RWPE2 (cell line): ENCODE data around the gene CPEB1.

Source experiments
- ATAC-seq: fragments of 200-7000 bp; cut with Tn5 transposase; 3 replicates; pipeline ENCODE4 v1.9.1; 2021; ENCODE audit warnings: low read depth
- DNase-seq: peaks from one replicate; pipeline ENCODE4 v3.0.0-alpha.2; 2020; ENCODE audit warnings: low spot score
- H3K27ac ChIP-seq: fragments of 450-650 bp; 2 replicates; pipeline ENCODE4 v1.5.1; 2017; ENCODE audit warnings: mild to moderate bottlenecking; ENCODE audit not compliant: poor library complexity, severe bottlenecking
- H3K27me3 ChIP-seq: fragments of 250-450 bp; sonication (Bioruptor Pico); 2 replicates; pipeline ENCODE4 v1.5.1; 2021; ENCODE audit warnings: mild to moderate bottlenecking, moderate library complexity; ENCODE audit not compliant: insufficient read depth, poor library complexity, severe bottlenecking
- H3K36me3 ChIP-seq: fragments of 250-450 bp; sonication (Bioruptor Pico); 2 replicates; pipeline ENCODE4 v1.5.1; 2020; ENCODE audit warnings: low read depth, mild to moderate bottlenecking, moderate library complexity
- H3K4me1 ChIP-seq: fragments of 250-450 bp; sonication (Bioruptor Pico); 2 replicates; pipeline ENCODE4 v1.5.1; 2021; ENCODE audit warnings: mild to moderate bottlenecking, moderate library complexity; ENCODE audit not compliant: insufficient read depth, poor library complexity, severe bottlenecking
- H3K4me3 ChIP-seq: fragments of 250-450 bp; sonication (Bioruptor Pico); 2 replicates; pipeline ENCODE4 v1.5.1; 2021; ENCODE audit warnings: mild to moderate bottlenecking, moderate library complexity; ENCODE audit not compliant: severe bottlenecking
- H3K9me3 ChIP-seq: fragments of 250-450 bp; sonication (Bioruptor Pico); 2 replicates; pipeline ENCODE4 v1.5.1; 2021; ENCODE audit warnings: mild to moderate bottlenecking, moderate library complexity; ENCODE audit not compliant: severe bottlenecking
- TF ChIP-seq, protein P1 (sequence below): fragments of 450-650 bp; IDR thresholded peaks from one replicate; pipeline ENCODE4 v1.5.1; 2017; ENCODE audit warnings: mild to moderate bottlenecking, moderate library complexity; ENCODE audit not compliant: poor library complexity, severe bottlenecking

Gene CPEB1

DNA sequence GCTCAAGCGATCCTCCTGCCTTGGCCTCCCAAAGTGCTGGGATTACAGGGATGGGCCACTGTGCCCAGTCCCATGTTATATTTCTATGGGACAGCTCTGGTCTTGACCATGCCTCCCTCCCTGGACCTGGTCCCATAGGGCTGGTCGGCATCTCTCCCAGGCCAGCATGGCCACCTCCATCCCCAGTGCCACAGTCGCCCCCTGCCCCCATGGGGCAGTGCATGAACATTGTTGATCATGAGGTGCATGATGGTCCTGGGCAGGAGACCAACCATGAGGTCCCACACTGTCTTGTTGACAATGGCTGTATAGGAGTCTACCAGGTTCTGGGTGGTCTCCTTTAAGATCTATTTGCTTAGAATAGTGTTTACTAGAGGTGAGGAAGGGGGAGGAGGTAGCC, 113.4 kb downstream of the CPEB1 start:
- Histone ChIP-seq H3K4me1 (peaks cover 16% of the 10 kb centered on the region), H3K27ac (no peak overlapping the region), H3K9me3 (no peaks in the 10 kb centered on the region), H3K36me3 (peaks cover 54% of the 10 kb centered on the region), H3K27me3 (no peaks in the 10 kb centered on the region), H3K4me3 (no peak overlapping the region)
- ATAC-seq (no peak), DNase-seq (peak; percentile 63)
- TF ChIP-seq, protein P1, sequence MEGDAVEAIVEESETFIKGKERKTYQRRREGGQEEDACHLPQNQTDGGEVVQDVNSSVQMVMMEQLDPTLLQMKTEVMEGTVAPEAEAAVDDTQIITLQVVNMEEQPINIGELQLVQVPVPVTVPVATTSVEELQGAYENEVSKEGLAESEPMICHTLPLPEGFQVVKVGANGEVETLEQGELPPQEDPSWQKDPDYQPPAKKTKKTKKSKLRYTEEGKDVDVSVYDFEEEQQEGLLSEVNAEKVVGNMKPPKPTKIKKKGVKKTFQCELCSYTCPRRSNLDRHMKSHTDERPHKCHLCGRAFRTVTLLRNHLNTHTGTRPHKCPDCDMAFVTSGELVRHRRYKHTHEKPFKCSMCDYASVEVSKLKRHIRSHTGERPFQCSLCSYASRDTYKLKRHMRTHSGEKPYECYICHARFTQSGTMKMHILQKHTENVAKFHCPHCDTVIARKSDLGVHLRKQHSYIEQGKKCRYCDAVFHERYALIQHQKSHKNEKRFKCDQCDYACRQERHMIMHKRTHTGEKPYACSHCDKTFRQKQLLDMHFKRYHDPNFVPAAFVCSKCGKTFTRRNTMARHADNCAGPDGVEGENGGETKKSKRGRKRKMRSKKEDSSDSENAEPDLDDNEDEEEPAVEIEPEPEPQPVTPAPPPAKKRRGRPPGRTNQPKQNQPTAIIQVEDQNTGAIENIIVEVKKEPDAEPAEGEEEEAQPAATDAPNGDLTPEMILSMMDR: no peak

- TF ChIP-seq, protein P1: no peak
- ATAC-seq (no peak), DNase-seq (peak; percentile 69)
- no peaks in the 10 kb centered on the region for H3K27me3 ChIP-seq
- H3K4me1 ChIP-seq: peaks cover 8% of the 10 kb centered on the region
- no peak overlapping the region for H3K27ac ChIP-seq
- no peaks in the 10 kb centered on the region for H3K9me3 ChIP-seq
- H3K4me3 ChIP-seq: no peak overlapping the region
- peaks cover 47% of the 10 kb centered on the region for H3K36me3 ChIP-seq
These were observed 114.1 kb downstream of the CPEB1 start for GRCh38 chr15:82532991-82533481.

GRCh38 chr15:82532383-82532990, 114.7 kb downstream of the CPEB1 start:
- TF ChIP-seq, protein P1: no peak
- H3K4me1 ChIP-seq: peaks cover 3% of the 10 kb centered on the region
- peaks cover 41% of the 10 kb centered on the region for H3K36me3 ChIP-seq
- ATAC-seq (no peak), DNase-seq (no peak)
- H3K4me3 ChIP-seq: no peak overlapping the region
- H3K27me3 ChIP-seq: no peaks in the 10 kb centered on the region
- no peaks in the 10 kb centered on the region for H3K9me3 ChIP-seq
- no peak overlapping the region for H3K27ac ChIP-seq

DNA sequence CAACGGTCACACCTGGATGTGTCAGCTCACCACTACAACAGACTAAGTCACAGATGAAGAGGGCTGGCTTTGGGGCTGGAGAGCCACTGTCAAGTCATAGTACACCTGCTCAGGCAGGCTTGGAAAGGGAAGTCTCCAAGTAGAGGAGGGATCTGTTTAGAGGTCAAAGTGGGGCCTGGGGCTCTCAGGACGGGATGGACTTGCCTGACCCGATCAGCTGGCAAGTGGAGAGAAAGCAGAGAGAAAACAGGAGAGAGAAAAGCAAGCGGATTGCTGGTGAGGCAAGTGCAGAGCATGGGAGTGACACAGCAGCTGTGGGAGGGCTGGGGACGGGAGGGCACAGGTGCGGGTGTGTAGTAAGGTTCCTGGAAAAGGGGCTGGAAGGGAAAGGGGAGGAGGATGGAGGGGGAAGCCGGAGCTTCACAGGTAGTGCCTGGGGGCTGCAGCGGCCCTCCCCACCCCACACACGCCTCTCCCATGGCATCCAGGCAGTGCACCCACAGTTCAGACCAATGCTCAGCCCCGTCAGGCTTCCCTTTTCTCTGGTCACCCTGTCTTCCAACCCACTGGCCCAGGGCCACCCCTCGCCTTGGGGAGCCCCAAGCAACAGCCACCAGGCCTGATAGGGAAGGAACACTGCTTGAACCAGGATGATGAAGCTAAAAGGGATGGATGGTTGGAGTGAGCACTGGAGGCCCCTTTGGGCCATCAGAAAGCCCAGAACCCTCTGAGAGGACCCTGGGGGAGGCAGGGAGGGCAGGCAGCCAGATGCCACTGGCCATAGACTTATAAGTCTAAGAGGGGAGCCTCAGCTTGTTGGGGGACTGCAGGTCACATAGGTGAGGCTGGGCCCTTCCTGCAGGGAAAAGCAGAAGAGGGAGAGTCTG, 115.4 kb downstream of the CPEB1 start:
- DNase-seq (peak; percentile 61), ATAC-seq (no peak)
- no peaks in the 10 kb centered on the region for H3K27me3 ChIP-seq
- H3K9me3 ChIP-seq: no peaks in the 10 kb centered on the region
- TF ChIP-seq, protein P1: no peak
- no peak overlapping the region for H3K4me3 ChIP-seq
- H3K4me1 ChIP-seq: no peaks in the 10 kb centered on the region
- H3K36me3 ChIP-seq: peaks cover 34% of the 10 kb centered on the region
- H3K27ac ChIP-seq: no peak overlapping the region
